HEK293T (cell line): ENCODE measurements around the gene FCAMR.

Experiments
- ARNT ChIP-seq: fragments of 450-650 bp; IDR thresholded peaks from 2 replicates; pipeline ENCODE4 v1.6.1; 2017; ENCODE audit warnings: mild to moderate bottlenecking
- CTBP1 ChIP-seq: fragments of 450-650 bp; IDR thresholded peaks from 2 replicates; pipeline ENCODE4 v1.6.1; 2016; ENCODE audit warnings: borderline replicate concordance
- ELF4 ChIP-seq: fragments of 450-650 bp; IDR thresholded peaks from 2 replicates; pipeline ENCODE4 v1.6.1; 2017; ENCODE audit warnings: antibody characterized with exemption
- SP1 ChIP-seq: fragments of 450-650 bp; IDR thresholded peaks from 2 replicates; pipeline ENCODE4 v1.6.1; 2017
- SUZ12 ChIP-seq: fragments of 450-650 bp; IDR thresholded peaks from 2 replicates; pipeline ENCODE4 v1.6.1; 2016; ENCODE audit warnings: mild to moderate bottlenecking
- ZNF384 ChIP-seq: fragments of 450-650 bp; IDR thresholded peaks from 2 replicates; pipeline ENCODE4 v1.6.1; 2016

DNA sequence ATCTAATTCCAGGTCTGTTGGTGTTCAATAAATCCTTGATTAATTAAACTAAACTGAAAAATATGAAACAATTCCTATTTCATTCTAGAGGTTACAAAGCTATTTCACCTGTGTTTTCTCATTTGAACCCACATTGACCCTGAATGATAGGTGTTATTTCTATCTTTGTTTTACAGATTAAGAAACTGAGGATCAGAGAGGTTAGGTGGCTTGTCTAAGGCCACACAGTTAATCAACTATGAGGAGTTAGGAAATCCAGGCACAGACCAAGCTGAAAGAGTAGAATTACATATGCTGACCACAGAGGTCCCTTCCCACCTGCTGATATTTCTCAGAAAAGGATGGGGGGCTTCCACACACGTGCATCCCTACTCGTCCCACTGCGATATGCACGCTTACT lies 24.5 kb downstream of the FCAMR start:
- no peak for TF ChIP-seq CTBP1
- TF ChIP-seq ARNT: no peak
- TF ChIP-seq SP1: no peak
- no peak for TF ChIP-seq ELF4
- no peak for TF ChIP-seq SUZ12
- TF ChIP-seq ZNF384: no peak
